Kidney glomerular epithelial cell (primary cell): ENCODE results near the gene TMEM269.

Source experiments
- DNase-seq: peaks from one replicate; lab custom pipeline; 2025; lab: John Stamatoyannopoulos, UW

The TMEM269 gene

GRCh38 chr1:42784946-42785693, at the start of gene TMEM269:
Gene TMEM269, plus strand, starts transcription at chr1:42784991. Its CDS starts 4,903 bp downstream, at chr1:42789894.
- DNase-seq = no peak

- DNase-seq = no peak
These were observed 49.7 kb upstream of the TMEM269 start for GRCh38 chr1:42735056-42735455.

GRCh38 chr1:42735477-42736105, 49.2 kb upstream of the TMEM269 start:
- DNase-seq = no peak

- no peak for DNase-seq
These were observed 48.6 kb upstream of the TMEM269 start for GRCh38 chr1:42736152-42736551.

GRCh38 chr1:42736571-42737200, 48.1 kb upstream of the TMEM269 start:
- DNase-seq = no peak

- DNase-seq = no peak
These were observed 47.5 kb upstream of the TMEM269 start for GRCh38 chr1:42737257-42737656.

- no peak for DNase-seq
These were observed 46.7 kb upstream of the TMEM269 start for GRCh38 chr1:42737986-42738677.

GRCh38 chr1:42738678-42739226, 46.0 kb upstream of the TMEM269 start:
- no peak for DNase-seq

- DNase-seq = no peak
These were observed 44.8 kb upstream of the TMEM269 start, which contains the start of gene CLDN19 for GRCh38 chr1:42739753-42740700. Gene CLDN19, minus strand, starts transcription at chr1:42740236. Its CDS starts 173 bp downstream, at chr1:42740063.

GRCh38 chr1:42740851-42741580, 43.8 kb upstream of the TMEM269 start:
- DNase-seq = no peak

- no peak for DNase-seq
These were observed 43.1 kb upstream of the TMEM269 start for GRCh38 chr1:42741706-42742105.

- DNase-seq = no peak
These were observed 42.6 kb upstream of the TMEM269 start for GRCh38 chr1:42742141-42742540.

GRCh38 chr1:42742617-42743316, 42.0 kb upstream of the TMEM269 start:
- no peak for DNase-seq

GRCh38 chr1:42743317-42744147, 41.3 kb upstream of the TMEM269 start:
- DNase-seq = no peak

- no peak for DNase-seq
These were observed 40.7 kb upstream of the TMEM269 start for GRCh38 chr1:42744148-42744413.

- no peak for DNase-seq
These were observed 38.9 kb upstream of the TMEM269 start for GRCh38 chr1:42745851-42746250.

- no peak for DNase-seq
These were observed 38.2 kb upstream of the TMEM269 start for GRCh38 chr1:42746436-42747105.

- DNase-seq = no peak
These were observed 37.7 kb upstream of the TMEM269 start for GRCh38 chr1:42747125-42747524.
